HG02852 (cell line): ENCODE data around the gene ABI2.
A peak's percentile ranks its signal among the peaks of the same experiment; 100 is the strongest.
"Not testable (repeated sequence)": the region's sequence is repeated elsewhere in the genome, so short reads cannot be mapped to it uniquely, and the experiment has no call there.

ENCODE experiments used
- ATAC-seq: cut with Tn5 transposase; IDR thresholded peaks from one replicate; pipeline ENCODE4 v1.9.1; 2021; ENCODE audit warnings: mild to moderate bottlenecking, moderate library complexity; ENCODE audit not compliant: unreplicated experiment

The ABI2 gene

DNA sequence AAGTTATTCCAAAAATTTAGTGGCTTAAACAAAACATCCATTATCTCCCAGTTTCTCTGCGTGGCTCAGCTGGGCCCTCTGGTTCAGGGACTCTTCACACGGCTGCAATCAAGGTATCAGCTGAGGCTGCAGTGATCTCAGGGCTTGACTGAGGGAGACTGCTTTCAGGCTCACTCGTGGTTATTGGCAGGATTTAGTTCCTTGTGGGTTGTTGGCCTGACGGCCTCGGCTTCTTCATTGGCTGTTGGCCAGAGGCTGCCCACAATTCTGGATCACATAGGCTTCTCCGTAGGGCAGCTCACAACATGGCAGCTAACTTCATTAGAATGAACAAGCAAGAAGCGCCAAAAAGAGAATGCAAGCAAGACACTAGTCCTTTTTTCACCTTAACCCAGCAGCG lies 90.1 kb downstream of the ABI2 start:
- no peak for ATAC-seq

DNA sequence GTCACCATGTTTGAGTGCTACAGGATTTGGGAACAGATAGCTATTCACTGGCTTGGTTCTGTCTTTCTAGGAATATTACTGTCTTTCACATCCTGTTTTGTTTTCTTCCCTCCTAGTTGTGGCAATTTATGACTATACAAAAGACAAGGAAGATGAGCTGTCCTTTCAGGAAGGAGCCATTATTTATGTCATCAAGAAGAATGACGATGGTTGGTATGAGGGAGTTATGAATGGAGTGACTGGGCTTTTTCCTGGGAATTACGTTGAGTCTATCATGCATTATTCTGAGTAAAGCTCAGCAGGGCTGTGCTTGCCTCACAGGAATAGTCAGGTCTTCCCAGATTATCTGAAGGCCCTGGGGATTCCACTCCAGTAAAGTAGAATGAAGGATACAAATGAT lies 98.9 kb downstream of the ABI2 start:
- no peak for ATAC-seq

DNA sequence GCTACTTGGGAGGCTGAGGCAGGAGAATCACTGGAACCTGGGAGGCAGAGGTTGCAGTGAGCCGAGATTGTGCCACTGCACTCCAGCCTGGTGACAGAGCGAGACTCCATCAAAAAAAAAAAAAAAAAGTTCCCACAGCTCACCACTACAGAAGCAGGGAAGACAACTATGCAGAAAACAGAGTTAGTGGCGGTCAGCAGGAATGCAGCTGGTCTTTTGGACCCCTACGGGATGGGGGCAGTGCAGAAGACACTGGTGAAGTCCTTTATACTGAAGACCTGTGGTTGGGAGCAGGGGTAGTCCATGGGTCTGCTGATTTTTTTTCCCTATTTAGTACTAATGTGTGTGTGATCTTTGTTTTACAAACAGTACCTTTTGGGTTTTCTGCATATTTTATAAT lies 101.4 kb downstream of the ABI2 start:
- not testable (repeated sequence) for ATAC-seq

DNA sequence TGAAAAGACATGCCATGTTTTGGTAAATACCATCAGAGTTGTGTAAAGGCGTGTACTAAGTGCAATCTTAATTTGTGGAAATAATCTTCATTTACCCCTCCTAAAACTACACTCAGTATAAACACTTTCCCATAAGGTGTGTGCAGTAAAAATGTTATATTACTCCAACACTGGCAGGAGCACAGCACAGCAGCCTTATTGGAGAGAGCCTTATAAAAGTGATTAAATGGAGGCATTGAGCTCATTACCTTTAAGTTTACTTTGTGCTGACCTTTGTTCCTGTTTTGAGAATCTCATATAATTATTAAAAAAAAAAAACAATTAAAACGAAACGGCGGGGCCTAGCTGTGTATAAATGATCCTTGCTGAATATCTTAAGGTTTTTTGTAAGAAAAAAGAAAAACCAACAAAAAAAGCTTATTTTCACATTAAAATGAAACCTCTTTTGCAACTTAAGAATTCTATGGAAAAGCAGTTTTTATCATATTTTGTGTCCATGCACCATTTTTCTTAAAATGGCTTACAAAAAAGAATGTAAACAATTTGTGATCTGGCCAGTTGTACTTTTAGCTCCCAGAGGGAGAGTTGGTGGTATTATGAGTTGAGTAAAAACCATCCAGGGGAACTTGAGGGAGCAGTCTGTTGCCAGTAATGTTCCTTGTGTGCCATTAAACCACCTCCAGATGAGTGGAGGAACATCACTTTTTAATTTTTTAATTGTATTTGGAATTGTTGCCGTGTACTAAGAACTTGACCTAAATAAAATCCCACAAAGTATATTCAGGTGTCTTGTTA lies 103.4 kb downstream of the ABI2 start:
- no peak for ATAC-seq

DNA sequence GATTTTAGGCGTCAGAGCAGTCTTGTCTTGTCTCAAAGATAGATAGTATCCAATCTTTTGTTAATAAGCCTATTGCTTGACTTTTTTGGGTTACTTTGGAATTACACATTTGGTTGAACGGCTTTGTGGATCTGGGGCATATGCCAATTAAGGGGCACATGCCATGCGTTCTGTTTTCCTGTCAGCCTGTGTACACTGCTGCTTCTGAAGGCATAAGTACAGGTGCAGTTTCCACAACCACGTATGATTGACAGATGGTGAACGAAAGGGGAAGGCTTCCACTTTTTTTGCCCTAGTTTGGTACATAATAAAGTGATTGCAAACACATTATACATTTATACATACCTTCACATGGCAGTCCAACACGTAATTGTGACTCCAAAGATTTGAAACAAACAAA lies 104.6 kb downstream of the ABI2 start:
- no peak for ATAC-seq

DNA sequence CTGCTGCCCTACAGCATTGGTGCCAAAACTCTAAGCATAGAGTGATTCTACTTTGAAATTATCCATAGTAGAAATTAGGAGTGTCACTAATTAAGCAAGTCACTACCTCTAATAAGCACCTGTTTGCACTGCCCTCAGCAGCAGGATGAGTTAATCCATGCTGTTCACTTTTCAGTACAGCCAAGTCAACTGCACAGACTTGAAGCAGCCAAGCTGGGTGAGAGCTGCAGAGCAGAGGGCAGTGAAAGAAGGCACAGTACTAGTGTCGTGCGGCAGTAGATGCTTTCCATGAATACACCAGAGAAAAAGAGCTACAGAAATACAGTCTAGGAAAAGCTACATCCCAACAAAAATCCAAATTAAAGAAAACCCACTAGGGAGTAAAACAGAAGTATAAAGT lies 108.3 kb downstream of the ABI2 start:
- no peak for ATAC-seq

DNA sequence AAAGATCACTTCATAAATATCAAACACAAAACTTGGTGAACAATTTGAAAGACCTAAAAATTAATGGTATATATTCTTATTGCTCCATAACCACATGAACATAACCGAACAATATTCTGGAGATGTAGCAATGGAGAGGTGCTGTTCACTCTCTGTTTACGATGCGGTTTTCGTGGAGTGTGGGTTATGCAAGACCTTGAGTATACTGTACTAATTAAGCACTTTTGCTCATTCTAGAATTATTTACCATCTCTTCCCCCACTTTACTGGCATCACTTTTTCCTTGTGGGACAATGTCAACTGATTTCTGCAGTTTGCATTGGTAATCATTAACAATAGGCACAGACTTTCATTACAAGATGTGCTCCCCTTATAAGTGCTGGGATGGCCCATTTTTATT lies 109.3 kb downstream of the ABI2 start:
- no peak for ATAC-seq

DNA sequence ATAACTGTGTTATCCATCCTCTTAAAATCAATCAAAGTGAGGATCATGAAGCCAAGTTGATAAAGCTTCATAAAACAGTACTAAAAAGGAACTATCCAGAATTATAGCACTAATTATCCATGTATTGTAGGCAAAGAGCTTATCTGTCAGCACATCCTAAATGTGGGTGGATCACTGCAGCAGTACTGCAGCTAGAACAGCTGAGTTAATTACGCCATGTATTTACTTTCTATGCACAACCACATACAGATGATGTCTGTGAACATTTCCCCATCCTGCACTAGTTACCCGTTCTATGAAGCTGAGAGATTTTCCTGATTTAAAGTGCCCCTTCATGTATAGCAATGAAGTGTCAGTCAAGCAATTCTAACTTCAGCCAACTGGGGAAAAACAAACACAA lies 110.3 kb downstream of the ABI2 start:
- no peak for ATAC-seq

DNA sequence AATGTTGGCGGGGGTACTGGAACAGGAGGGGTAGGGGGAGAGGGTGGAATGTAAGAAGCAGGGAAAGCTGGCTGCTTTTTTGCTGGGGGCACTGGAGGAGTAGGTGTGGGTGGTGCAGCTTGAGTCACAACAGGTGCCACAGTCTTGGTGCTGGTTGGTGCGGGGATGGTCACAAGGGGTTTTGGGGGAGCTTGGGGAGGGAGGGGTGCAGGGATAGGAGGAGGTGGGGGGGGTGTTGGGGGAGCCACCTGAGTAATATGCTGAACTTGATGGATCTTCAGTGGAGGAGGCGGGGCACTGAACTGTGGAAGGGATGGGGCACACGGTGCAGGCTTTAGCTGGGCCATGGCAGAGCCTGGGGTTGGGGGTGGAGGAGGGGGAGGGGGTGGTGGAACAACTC lies 112.5 kb downstream of the ABI2 start:
- ATAC-seq: no peak

DNA sequence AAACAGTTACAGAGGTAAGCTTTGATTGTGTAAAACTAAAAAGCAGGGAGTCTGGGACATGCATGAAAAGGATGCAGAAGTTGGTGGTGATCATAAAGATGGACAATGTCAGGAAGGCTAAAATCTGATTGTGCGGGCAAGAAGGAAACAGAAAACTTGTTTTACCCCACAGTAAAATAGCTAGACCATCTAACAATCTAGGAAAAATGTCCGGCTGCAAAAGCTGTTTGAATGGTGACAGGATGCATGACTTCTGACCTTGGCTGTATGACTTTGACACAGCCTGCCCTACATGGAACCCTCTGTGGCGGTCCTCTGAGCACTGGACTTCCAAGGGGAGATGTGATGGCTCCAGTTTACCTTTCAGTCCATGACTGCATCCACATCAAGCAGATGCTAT lies 113.3 kb downstream of the ABI2 start:
- no peak for ATAC-seq

DNA sequence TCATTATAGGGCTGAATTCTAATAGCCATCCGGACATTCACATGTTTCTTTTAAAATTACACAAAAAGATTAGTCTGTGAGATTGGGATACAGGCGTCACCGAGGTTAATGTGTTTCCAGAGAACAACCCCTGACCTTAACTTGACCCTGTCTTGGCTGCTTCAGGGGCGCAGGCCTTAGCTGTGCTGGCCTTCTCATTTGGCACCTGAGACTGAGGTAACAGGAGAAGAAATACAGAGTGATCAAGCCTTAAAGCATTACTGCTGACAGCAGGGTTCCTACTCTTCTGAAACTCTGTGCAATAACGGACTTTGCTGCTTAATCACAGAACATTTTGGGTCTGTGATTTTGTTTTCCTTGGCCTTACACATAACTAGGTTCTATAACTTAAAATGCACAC lies 114.3 kb downstream of the ABI2 start:
- ATAC-seq: no peak

DNA sequence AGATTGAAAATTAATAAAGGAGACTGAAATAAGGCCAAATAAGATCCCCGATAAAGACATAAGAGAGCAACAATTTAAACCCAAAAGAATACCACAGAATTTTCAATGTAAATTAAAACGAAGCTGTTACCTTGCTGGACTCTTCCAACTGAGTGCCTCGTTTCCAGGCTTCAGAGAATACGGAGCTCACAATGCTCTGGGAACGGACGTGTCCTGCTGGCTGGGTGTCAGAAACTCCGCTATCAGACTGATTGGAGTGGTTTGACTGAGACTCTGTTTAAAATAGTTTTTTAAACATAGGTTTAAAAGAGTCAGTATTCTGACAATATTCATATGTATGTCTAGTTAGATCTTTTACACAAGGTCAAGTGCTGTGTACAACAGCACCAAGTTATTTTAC lies 116.5 kb downstream of the ABI2 start:
- no peak for ATAC-seq

DNA sequence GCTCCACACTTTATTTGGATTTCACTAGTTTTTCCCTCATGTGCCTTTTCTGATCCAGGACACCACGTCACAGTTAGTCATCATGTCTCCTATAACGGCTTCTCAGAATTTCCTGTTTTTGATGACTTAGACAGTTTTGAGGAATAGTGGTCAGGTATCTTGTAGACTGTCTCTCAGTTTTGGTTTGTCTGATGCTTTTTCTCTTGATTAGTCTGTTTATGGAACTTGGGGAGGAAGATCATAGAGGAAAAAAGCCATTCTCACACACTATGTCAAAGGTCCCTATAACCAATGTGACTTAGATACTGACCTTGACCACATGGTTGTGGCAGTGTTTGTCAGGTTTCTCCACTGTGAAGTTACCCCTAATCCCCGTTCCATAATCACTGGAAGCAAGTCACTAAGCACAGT lies 117.9 kb downstream of the ABI2 start:
- ATAC-seq: no peak

DNA sequence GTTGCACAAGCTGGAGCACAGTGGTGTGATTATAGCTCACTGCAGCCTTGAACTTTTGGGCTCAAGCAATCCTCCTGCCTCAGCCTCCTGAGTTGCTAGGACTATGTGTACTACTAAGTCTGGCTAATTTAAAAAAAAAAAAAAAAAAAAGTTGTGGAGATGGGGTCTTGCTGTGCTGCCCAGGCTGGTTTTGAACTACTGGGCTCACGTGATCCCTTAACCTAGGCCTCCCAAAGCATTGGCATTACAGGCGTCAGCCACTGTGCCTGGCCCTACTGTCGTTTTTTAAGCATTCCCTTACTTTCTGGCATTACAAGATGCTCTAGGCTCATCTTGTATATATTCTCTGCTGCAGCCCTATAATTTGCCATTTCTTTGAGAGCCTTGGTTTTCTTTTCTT lies 118.6 kb downstream of the ABI2 start:
- ATAC-seq: no peak

DNA sequence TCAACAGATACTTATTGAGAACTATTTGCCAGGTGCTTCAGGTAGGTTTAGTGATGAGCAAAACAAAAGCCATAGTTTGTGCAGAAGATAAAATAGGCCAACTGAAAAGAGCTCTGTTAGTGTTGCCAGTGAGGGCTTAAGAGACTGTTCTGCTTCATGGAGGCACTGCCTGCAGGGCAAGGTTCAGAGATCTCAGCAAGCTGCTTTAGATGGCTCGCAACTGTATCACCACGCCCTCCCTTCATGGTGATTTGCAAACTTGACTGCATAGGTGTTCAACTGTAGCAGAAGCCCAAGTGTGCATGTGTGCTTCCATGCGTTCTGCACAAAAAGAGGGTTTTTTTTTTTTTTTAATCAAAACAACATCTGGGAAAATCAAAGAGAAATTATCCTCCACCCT lies 122.4 kb downstream of the ABI2 start:
- no peak for ATAC-seq

DNA sequence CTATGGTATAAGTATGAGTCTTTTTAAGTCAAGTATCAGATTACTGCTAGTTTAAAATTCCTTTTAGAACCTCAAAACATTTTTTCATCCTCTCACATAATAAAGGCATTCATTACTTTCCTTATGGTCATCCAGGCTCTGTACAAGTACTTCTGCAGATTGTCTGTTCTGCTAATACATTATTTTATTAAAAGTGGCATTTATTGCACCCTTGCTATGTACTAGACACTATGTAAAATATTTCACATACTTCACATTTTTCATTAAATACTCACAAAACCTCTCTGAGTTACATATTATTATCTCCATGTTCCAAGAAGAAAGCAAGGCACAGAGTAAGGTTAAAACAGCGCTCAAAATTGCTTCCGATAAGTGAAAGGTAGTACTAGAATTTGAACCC lies 122.8 kb downstream of the ABI2 start:
- ATAC-seq: no peak

DNA sequence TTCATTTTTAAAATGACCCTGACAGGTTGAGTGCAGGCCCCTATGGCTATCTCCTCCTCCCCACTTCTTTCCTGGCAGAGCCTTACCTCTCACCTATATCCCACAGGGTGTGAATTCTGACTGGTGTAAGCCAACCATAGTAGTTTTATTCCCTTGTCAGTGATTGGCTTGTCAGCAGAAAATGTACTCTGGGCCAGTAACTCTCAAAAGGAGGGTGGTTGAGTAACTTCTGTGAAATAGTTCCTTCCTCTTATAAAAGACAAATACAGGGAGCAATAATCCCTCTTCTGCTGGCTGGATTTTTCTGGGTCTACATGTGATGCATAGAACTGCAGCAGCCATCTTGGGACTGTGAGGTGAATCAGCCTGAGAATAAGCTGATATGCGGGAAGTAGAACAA lies 123.5 kb downstream of the ABI2 start:
- ATAC-seq: no peak

DNA sequence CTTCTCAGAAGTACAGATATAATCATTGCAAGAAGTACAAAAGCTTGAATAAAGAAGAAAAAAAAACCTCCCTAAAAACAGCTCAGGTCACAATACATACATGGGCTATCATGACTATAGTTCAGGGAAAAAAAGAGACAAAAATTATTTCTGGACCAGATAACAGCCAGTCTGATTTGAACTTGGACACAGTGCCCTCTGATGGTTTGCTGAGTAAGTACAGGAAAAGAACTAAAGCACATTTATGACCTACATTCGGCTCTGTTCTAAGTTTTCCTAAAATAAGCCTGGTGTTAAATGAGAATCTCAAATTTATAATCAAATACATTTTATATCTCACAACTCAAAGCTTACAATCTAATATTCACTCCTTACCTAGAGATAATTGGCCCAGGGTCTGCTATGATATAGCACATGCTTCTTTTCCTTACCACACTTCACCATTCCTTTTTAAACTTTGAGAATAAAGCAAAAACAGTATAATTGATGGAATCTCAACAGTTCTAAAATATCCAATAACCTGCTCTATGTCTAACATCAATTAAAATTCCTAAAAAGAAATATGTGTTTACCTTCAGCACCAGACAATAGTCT lies 125.8 kb downstream of the ABI2 start:
- ATAC-seq: peak; percentile 51

DNA sequence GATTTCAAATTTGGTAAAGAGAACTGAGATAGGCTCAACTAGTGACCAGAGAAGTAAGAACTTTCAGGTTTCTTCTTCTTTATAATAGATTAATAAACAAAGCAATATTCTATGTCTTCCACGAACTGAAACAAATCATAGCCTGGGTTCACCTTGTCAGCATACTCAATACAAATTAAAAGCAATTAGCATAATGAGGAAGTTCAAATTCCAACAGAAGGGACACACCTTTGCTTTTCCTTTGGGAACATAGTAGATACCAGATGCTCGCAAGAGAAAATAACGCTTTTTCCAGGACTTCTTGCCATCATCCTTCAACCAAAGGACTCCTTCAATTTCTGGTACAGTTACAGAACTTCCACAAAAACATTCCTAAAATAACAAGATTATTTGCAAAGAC lies 127.0 kb downstream of the ABI2 start:
- ATAC-seq: no peak

DNA sequence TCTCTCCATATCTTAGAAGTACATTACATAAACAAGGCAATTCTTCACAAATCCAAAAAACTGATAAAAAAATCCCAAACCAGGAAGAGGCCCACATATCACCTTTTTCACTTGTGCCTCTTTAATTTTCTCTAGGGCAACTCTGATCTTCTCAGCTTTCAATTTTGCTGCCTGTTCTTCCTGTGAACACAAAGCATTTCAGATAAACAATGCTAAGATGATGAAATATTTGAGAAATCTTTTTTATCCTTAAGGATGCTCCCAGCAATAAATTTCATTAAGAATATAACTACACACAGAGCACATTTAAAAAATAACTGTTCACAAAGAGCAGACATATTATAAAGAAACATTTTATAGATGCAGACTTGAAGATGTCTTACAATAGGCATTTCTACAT lies 133.6 kb downstream of the ABI2 start:
- ATAC-seq: no peak

DNA sequence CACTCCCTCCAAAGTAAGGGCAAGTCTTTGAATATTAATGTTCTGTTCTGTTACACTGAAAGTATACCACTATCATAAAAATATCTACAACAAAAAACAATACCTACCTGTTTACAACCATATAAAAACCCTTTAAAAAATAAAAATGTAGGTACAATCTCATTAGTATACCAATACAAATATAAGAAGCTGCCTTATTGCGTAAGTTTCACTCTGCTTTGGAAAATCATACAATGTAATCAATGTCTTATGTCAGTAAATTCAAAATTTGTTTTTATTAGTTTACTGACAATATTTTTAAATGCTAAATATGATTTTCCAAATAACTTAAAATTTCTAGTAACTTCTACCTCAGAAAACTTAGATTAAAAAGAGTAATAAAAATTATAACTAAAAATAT lies 134.1 kb downstream of the ABI2 start:
- ATAC-seq: no peak

DNA sequence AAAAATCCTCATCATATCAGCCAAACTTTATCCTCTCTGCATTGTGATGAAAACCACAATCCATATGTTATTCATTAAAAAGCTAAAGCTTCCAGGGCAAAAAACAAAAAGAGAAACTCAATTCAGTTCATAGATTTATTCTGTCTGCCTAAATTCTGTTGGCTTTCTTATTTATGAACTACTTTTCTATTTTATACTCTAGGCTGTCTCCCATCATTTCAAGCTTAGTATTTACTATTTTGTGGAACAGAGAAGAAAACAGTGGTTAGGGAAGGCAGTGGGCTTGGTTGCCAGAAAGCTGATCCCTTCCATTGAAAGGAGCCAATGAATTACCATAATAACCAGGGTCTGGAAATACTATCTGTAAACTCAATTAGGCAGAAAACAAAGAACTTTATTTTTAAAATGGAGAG lies 135.1 kb downstream of the ABI2 start:
- no peak for ATAC-seq

DNA sequence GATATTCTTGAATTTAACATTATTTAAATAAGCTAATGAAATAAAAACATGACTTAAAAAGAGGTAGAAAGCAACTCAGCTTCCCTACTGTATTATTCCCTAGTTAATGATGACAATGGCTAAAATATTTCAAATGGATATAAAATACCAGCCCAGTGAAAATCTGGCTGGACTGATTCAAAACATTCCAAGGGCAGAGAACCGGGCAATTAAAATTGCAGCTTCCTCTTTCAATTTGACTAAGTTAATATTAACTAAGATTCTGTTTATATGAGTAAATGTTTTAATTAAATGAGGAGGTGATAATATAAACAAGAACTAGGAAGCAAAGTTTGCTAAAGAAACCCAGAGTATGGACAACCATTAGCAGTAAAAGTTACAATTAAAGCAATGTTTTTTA lies 141.4 kb downstream of the ABI2 start:
- ATAC-seq: no peak
